22Rv1 (cell line): ENCODE results near the gene DSCAM.

Experiments
- CTCF ChIP-seq: fragments of 450-650 bp; IDR thresholded peaks from 2 replicates; pipeline ENCODE4 v1.5.1; 2017; ENCODE audit warnings: mild to moderate bottlenecking
- ZFX ChIP-seq: fragments of 450-650 bp; IDR thresholded peaks from 2 replicates; pipeline ENCODE4 v1.6.1; 2017; ENCODE audit warnings: antibody characterized with exemption, borderline replicate concordance

- no peak for TF ChIP-seq CTCF
- no peak for TF ChIP-seq ZFX
These were observed 113.9 kb downstream of the DSCAM start for GRCh38 chr21:40733024-40733397.
